ENCODE data around the gene CTNNA3.
"Not testable (repeated sequence)": the region's sequence is repeated elsewhere in the genome, so short reads cannot be mapped to it uniquely, and the experiment has no call there.

Gene CTNNA3

GRCh38 chr10:67533376-67533775 lies 162.6 kb downstream of the CTNNA3 start:
- no peak overlapping the region for H3K4me3 ChIP-seq (ENCODE audit: low read length)
- DNase-seq (ENCODE audit: low read depth, low spot score), result no peak

GRCh38 chr10:67530990-67531389 lies 165.0 kb downstream of the CTNNA3 start:
- not testable (repeated sequence) for H3K4me3 ChIP-seq (ENCODE audit: low read length); DNase-seq (ENCODE audit: low read depth, low spot score)

- H3K4me3 ChIP-seq (ENCODE audit: low read length), result no peak overlapping the region
- no peak for DNase-seq (ENCODE audit: low read depth, low spot score)
Observed at GRCh38 chr10:67527351-67527750, 168.6 kb downstream of the CTNNA3 start.

DNA sequence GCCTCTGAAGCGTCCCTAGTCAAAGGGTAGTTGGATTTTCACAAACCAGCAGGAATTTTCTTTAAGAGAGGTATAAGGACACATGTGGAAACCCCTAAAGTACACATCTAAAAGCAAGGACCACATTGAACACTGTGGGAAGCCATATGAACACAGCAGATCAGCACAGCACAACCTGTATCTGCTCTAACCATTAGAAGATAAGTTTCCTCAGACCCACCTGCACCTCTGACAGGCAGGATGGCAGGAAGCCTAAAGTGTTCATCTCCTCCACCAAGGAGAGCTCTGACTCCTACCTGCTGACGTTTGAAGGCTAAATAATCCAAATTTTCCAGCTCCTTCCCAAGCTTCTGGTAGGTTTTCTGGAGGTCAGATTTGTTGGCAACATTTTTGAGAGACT lies 174.4 kb downstream of the CTNNA3 start:
- H3K4me3 ChIP-seq (ENCODE audit: low read length), result no peak overlapping the region
- DNase-seq (ENCODE audit: low read depth, low spot score), result no peak

GRCh38 chr10:67520924-67521520 lies 175.0 kb downstream of the CTNNA3 start:
- no peak overlapping the region for H3K4me3 ChIP-seq (ENCODE audit: low read length)
- peak; percentile 28 for DNase-seq (ENCODE audit: low read depth, low spot score)

- DNase-seq (ENCODE audit: low read depth, low spot score), result no peak
- H3K4me3 ChIP-seq (ENCODE audit: low read length), result no peak overlapping the region
Observed at GRCh38 chr10:67519434-67519833, 176.6 kb downstream of the CTNNA3 start.

- no peak overlapping the region for H3K4me3 ChIP-seq (ENCODE audit: low read length)
- no peak for DNase-seq (ENCODE audit: low read depth, low spot score)
Observed at GRCh38 chr10:67518756-67519155, 177.2 kb downstream of the CTNNA3 start.

- H3K4me3 ChIP-seq (ENCODE audit: low read length), result no peak overlapping the region
- no peak for DNase-seq (ENCODE audit: low read depth, low spot score)
Observed at GRCh38 chr10:67518043-67518442, 178.0 kb downstream of the CTNNA3 start.

GRCh38 chr10:67506757-67507091 lies 189.3 kb downstream of the CTNNA3 start:
- H3K4me3 ChIP-seq (ENCODE audit: low read length), result no peak overlapping the region
- DNase-seq (ENCODE audit: low read depth, low spot score), result no peak

GRCh38 chr10:67506083-67506756 lies 189.8 kb downstream of the CTNNA3 start:
- no peak overlapping the region for H3K4me3 ChIP-seq (ENCODE audit: low read length)
- DNase-seq (ENCODE audit: low read depth, low spot score), result no peak

- H3K4me3 ChIP-seq (ENCODE audit: low read length), result no peak overlapping the region
- DNase-seq (ENCODE audit: low read depth, low spot score), result no peak
Observed at GRCh38 chr10:67492317-67493019, 203.5 kb downstream of the CTNNA3 start.

- no peak overlapping the region for H3K4me3 ChIP-seq (ENCODE audit: low read length)
- no peak for DNase-seq (ENCODE audit: low read depth, low spot score)
Observed at GRCh38 chr10:67487906-67488619, 207.9 kb downstream of the CTNNA3 start.

- DNase-seq (ENCODE audit: low read depth, low spot score), result no peak
- H3K4me3 ChIP-seq (ENCODE audit: low read length), result no peak overlapping the region
Observed at GRCh38 chr10:67487199-67487598, 208.8 kb downstream of the CTNNA3 start.

DNA sequence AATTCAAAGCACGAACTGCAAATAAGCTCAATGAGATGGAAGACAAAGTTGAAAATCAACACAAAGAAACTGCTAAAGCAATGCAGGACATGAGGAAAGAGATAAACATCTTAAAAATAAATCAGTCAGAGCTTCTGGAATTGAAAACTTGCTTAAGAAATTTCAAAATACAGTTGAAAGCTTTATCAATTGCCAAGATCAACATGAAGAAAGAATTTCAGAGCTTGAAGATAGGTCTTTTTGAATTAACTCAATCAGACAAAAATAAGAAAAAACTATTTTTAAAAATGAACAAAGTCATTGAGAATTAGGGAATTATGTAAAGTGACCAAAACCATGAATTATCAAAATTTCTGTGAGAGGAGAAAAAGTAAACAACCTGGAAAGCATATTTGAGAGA lies 218.1 kb downstream of the CTNNA3 start:
- DNase-seq (ENCODE audit: low read depth, low spot score), result no peak
- no peak overlapping the region for H3K4me3 ChIP-seq (ENCODE audit: low read length)

- no peak for DNase-seq (ENCODE audit: low read depth, low spot score)
- no peak overlapping the region for H3K4me3 ChIP-seq (ENCODE audit: low read length)
Observed at GRCh38 chr10:67476201-67476600, 219.8 kb downstream of the CTNNA3 start.

DNA sequence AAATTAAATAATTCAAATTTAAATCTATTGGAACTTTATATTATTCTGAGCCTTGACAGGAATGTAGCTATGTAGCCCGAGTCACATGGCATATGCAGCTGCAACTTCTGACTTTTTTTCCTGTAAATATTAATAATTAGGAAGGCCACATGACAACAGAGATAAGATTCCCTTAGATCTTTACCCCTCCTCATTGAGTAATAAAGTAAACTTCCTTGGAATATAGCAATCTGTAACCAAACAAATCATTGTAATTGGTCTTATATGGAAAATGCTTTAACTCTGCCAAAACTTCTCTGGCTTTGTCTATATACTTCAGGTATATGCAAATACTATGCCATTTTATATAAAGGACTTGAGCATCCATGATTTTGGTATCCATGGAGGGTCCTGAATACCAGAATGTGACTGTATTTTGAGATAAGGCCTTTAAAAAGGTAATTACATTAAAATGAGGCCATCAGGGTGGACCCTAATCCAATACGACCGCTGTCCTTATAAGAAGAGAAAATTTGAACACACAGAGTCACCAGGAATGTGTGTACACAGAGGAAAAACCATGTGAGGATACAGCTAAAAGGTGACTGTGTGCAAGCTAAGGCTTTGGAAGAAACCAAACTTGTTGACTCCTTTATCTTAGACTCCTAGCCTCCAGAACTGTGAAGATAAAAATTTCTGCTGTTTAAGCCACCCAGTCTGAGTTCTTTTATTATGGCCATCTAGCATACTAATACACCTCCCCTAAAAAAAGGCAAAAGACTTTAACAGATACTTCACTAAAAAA lies 222.0 kb downstream of the CTNNA3 start:
- DNase-seq (ENCODE audit: low read depth, low spot score), result no peak
- H3K4me3 ChIP-seq (ENCODE audit: low read length), result no peak overlapping the region

- DNase-seq (ENCODE audit: low read depth, low spot score), result no peak
- no peak overlapping the region for H3K4me3 ChIP-seq (ENCODE audit: low read length)
Observed at GRCh38 chr10:67471022-67471421, 225.0 kb downstream of the CTNNA3 start.

DNA sequence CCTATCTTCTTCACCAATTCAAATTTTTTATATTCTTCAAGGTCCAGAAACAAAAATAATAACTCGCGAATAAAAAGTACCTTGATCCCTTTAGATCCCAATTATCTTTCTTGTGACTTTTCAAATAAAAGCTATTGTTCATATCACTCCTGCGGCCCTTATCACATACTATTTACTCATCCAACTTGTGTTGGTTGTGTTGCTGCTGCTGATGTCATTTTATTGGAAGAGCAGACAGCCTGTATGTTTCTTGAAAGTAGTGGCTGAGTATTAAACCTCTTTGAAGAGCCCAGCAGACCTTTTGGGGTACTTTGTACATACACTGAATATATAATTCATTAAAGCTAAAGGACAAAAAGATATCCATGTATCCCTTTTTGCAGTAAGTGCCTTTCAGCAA lies 231.7 kb downstream of the CTNNA3 start:
- H3K4me3 ChIP-seq (ENCODE audit: low read length), result no peak overlapping the region
- DNase-seq (ENCODE audit: low read depth, low spot score), result no peak

GRCh38 chr10:67452892-67453291 lies 243.1 kb downstream of the CTNNA3 start:
- no peak for DNase-seq (ENCODE audit: low read depth, low spot score)
- no peak overlapping the region for H3K4me3 ChIP-seq (ENCODE audit: low read length)
